Measurements from ENCODE around the gene DNLZ.

The DNLZ gene

DNA sequence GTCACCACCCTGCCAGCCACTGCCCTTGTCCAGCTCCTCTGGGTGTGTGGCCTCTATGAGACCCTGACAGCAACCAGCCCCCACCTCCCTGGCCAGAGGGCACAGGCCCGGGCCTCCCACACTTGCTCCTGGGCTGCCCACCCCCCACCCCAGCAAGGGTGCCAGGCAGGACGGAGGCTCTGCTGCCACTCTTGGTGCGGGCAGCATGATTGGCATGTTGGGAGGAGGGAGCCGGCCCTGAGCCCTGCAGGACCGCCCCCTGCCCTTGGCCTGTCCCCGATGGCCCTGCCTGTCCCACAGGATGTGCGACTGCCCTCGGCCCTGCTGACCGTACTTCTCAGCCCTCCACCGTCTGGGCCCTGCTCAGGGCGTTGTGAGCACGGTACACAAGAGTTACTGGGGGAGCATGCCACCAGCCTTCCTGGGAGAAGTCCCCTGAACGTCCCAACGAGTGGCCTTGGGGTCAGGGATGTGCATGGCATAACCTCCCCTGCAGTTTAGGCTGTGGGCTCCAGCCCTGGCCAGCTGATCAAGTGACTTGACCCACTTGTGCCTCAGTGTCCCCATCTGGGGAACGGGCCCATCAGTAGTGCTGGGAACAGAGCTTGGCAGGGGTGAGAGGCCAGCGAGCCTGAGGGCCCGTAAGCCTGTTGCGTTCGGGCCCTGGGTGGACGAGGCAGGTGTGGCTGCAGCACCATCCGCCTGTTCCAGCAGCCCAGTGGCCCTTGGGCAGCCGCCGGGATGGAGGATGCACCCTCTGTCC is 20.2 kb downstream of the DNLZ start:
- DNase-seq (ENCODE audit: low read depth), result no peak

DNA sequence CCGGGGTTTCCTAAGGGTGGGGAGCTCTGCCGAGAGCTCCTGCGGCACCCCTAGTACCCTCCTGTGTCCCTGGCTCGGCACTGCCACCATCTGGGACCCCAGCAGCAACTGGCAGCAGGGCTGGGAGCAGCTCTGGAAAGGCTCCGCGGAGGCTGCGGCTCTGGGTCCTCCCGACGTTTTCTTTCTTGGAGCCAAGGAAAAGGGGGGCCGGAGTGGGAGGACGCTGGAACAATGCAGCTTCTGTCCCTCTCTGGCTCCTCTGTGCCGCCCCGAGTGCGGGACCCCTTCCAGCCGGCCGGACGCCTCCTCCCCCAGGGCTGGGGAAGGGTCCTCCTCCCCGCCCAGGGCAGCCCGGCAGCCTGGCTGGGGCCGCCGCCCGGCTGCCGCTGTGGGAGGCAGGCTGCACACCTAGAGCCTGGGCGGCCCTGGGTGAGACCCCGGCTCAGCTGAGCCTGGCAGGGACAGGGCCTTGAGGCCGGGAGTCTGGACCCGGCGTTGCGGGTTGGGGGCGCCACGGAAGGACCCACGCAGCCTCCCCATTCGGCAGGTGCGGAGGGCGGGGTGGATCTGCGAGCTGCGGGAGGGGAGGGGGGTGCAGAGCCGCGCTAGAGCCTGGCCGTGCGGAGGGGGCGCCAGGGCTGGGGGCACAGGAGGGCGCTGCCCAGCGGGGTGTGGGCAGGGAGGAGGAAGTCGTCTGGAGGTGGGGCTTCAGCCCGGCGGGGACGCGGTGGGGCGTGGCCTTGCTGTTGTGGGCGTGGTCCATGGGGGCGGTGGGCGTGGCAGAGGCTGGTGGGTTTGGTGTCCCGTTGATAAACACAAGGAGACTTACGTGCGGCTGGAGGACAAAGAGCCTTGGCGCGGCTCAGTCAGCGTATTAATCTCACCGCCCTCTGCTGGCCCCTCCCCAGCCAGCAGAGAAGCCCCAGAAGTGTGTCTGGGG is 21.1 kb downstream of the DNLZ start:
- DNase-seq (ENCODE audit: low read depth), result peak; percentile 45

DNA sequence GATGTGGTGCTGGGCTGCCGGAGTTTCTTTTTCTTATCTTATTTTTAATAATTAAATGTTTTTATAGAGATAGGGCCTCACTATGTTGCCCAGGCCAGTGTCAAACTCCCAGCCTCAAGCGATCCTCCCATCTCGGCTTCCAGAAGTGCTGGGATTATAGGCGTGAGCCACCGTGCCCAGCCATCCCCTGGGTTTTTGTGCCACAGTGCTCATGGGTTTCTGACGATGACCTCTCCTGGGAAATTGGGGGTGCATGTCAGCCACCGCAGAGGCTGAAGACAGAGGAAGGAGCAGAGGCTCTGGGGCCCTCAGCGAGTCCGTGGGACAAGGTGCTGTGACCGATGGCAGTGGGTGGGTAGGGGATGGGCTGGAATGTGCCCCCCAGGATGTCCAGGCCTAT is 21.8 kb downstream of the DNLZ start:
- DNase-seq (ENCODE audit: low read depth), result no peak

DNA sequence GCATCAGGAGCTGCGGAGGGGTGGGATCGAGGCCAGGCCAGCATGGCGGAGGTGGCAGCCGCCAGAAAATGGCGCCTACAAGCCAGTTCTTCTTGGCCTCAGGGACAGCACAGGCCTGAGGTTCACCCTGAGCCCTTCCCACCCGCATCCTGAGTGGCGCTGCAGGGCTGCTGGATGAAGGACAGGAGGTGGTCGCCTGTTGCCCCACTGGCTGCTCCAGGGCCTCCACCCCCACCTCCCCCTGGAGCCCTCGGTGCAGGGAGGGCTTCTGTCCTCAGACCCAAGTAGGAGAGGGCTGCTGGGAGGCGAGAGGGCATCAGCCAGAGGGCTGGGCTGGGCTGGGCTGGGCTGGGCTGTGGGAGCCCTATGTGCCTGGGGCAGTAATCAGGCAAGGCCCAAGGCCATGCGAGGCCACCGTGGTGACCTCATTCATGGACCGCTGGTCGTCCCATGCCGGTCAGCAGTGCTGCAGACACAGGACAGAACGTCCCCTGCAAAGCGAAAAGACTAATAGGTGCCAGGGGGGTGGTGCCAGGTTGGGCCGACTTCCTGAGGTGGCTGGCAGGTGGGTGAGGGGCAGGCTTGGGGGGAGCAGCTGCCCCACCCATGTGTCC is 22.4 kb downstream of the DNLZ start:
- DNase-seq (ENCODE audit: low read depth), result no peak

DNA sequence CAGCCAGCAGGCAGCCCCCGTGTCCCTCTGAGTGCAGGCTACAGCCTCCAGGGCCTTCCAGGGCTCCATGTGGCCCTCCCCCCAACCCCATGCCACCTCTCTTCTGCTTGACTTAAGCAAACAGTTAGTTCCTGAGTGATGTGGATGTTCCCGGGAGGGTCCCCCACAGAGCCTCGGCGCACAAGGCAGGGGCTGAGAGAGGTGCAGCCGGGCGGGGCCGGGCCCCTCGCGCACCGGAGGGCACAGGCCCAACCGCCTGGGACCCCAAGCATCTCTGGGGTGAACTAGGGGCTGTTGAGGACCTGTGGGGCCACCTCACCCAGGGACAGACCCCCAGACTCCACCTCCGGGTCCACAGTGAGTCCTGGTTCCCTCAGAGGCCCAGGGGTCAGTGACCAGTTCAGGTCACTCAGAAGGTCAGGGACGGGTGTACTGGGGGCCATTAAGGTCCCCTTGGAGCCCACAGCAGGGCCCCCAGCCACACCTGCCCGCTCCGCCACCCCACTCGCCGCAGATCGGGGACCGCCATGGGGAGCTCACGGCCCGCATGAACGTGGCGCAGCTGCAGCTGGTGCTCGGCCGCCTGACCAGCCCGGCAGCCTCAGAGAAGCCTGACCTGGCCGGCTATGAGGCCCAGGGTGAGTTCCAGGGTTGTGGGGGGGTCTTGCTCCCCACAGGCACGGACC is 23.0 kb downstream of the DNLZ start:
- no peak for DNase-seq (ENCODE audit: low read depth)

DNA sequence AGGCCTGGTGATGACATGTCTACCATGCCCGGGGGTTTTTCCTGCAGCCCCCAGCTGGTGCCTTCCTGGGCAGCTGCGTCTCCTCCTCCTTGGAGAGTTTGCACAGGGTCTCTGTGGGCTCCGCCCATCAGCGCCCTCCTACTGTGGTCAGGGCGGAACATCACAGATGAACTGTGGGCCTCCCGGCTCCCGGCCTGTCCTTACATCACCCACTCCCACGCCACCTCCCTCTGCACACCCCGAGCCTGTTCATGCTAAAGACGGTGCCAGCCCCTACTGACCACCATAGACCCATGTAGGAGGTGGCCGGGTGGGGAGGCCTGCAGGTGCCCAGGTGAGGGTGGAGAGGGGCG is 23.6 kb downstream of the DNLZ start:
- DNase-seq (ENCODE audit: low read depth), result no peak

DNA sequence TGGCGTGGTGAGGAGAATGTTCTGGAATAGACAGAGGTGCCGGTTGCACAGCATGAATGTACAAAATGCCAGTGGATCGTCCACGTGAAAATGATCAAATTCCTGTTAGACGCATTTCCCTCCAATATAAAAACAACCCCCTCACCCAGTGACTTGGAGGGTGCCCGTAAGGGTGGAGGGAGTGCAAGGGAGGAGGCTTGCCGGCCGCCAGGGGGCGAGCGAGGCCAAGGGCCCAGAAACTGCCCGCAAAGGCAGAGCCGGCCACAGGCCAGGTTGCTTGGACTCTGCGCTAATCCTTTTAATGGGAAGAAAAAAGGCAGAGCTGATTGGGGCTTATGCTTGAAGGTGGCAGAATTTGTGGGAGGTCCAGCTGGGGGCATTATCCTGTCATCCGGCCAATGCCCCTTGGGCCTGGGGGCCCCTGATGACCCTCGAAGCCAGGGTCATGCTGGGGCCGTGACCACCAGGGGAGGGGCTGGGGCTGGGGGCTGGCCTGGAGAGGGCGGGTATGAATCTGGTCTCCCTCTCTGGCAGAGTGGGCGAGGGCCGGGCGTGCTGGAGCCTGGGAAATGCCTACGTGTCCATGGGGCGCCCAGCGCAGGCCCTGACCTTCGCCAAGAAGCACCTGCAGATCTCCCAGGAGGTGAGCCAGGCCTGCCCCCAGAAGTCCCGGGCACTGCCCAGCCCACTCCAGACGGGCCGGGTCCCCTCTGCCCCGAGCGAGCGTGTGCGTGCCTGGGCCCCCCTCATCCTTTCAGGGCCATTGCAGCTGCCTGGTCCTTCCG is 24.2 kb downstream of the DNLZ start:
- no peak for DNase-seq (ENCODE audit: low read depth)

DNA sequence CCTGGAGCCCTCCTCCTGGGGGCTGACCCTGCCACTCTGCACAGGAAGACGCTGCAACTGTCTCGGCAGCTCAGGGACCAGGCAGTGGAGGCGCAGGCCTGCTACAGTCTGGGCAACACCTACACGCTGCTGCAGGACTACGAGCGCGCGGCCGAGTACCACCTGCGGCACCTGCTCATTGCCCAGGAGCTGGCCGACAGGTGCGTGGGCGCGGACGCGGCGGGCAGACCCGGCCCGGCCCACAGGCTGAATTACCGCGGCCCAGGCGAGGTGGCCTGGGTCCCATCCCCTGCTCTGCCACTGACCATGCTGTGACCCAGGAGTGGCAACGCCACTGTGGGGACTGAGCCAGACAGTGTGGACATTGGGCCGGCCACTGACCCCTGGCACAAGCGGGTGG is 25.0 kb downstream of the DNLZ start:
- no peak for DNase-seq (ENCODE audit: low read depth)

DNA sequence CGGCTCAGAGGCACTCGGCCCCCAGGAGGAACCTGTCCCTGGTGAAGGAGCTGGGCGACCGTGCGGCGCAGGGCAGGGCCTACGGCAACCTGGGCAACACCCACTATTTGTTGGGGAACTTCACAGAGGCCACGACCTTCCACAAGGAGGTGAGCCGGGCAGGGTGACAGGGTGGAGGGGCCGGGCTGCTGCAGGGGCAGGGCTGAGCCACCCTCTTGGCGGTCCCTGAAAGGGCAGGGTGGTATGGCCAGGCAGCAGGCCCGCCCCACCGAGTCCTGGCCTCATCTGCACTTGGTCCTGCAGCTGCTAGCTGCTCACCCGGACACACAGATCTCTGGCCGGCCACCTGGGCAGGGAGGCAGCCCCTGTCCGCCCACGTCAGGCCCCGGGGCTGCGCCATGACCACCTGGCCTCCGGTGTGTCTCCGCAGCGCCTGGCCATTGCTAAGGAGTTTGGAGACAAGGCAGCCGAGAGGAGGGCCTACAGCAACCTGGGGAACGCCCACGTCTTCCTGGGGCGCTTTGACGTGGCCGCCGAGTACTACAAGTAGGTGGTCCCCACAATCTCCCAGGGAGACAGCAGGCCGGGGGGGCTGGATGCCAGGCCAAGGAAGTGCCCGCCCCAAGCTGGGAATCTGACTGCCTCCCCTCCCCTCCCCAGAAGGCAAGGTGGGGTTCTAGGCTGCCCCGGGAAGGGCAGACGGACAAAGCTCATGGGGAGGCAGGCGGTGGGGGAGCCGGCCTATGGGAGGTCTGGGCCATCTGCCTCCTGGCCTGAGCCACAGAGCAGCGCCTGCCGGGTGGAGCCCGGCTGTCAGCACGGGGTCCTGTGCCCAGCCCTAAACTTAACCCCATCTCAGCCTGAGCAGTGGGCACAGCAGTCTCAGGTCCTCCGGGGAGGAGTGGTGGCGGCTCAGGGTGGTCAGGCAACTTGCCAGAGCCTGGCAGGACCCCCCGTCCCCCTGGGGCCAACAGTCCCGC is 25.8 kb downstream of the DNLZ start:
- no peak for DNase-seq (ENCODE audit: low read depth)

DNA sequence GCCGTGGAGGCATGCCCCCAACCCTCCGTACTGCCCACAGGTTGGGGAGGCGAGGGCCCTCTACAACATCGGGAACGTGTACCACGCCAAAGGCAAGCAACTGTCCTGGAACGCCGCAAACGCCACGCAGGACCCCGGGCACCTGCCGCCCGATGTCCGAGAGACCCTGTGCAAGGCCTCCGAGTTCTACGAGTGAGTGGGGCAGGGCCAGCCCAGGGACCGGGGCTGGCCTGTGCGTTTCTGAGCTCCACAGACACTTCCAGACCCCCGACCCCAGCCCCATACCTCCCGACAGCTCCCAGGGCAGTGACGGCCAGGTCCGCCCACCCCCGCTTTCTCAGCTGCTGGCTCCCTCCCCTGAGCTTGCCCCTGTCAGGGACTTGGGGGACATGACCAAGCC is 26.7 kb downstream of the DNLZ start:
- DNase-seq (ENCODE audit: low read depth), result no peak

DNA sequence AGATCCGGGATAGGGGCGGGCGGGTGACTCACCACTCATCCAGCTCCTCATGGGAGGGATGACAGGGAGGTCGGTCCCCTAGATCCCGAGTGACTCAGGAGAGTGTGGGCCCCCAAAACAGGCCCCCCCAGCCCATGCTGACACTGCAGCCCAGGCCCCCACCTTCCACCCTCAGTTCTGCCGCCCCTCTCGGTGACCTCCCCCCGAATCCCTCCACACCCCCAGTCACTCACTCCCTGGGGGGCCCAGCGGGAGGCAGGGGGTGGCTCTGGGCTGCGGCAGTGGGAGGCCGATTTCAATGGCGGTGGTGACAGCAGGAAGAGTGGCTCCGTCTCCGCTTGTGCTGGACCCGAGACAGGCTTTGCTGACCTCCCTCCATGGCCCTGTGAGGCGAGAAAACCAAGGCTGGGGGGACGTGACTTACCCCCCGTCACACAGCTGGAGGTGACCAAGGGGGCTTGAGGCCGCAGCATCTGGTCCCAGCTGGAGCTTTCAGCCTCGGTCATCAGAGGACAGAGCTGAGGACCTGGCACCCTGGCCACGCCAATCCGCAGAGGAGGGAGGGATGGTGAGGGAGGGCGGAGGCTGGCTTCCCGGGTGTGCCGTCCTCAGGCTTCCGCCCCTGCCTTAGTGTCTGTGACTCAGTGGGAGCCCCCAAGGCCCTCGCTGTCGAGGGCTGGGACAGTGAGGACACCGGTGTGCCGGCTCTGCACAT is 27.2 kb downstream of the DNLZ start:
- DNase-seq (ENCODE audit: low read depth), result no peak

DNA sequence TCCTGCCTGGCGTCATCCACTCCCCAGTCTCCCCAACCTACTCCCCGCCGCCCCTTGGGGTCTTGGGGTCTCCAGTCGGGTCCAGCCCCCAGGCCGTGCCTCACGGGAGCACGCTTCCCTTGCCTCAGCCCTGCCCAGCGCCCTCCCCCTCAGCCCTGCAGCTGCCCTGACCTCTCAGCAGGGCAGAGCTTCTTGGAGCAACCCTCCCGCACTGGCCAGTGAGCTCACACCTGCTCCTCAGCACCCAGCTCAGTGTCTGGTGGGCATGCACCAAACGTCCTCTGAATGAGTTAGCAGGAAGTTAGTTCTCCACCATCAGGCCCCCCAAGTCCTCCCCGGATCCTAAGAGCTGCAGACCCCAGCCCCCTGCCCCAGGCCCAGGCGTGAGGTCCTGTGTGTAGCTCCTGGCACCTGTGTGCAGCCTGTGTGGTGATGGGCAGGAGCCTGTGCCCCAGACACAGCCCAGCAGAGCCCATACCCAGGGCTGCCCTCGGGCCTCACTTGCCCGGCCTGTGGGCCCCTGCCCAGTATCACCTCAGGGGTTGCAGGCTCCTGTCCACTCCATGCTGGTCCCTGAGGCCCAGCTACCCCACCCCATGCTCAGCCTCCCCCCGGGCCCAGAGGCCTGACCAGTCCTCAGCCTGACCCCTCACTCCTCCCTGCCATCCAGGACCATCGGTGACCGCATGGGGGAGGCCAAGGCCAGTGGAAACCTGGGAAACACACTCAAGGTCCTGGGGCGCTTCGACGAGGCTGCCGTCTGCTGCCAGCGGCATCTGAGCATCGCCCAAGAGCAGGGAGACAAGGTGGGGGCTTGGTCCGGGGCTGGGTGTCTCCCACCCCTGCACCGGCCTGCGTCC is 28.0 kb downstream of the DNLZ start:
- DNase-seq (ENCODE audit: low read depth), result no peak

DNA sequence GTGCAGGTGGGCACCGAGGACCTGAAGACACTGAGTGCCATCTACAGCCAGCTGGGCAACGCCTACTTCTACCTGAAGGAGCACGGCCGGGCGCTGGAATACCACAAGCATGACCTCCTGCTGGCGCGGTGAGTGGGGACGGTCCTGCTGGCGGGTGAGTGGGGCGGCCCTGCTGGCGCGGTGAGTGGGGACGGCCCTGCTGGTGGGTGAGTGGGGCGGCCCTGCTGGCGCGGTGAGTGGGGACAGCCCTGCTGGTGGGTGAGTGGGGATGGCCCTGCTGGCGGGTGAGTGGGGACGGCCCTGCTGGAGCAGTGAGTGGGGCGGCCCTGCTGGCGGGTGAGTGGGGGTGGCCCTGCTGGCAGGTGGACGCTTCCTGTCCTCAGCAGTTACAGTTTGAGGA is 29.0 kb downstream of the DNLZ start:
- DNase-seq (ENCODE audit: low read depth), result no peak

DNA sequence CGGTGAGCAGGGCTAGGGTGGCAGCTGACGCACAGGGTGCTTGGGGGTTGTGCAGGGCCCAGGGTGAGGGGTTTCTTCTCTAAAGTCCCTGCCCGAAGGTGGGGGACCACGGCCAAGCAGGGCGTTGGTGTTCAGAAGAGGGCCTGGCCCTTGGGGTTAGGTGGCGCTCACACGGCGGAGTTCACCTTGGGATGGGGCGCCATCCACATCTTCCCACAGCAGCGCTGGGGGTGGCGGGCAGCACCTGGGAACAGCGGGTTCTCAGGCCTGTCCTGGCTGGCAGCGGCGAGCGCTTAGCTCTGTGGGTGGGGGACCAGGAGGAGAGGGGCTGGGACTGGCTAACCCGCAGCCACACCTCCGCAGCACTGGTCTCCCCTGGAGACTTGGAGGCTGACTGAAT is 30.1 kb downstream of the DNLZ start:
- DNase-seq (ENCODE audit: low read depth), result no peak

DNA sequence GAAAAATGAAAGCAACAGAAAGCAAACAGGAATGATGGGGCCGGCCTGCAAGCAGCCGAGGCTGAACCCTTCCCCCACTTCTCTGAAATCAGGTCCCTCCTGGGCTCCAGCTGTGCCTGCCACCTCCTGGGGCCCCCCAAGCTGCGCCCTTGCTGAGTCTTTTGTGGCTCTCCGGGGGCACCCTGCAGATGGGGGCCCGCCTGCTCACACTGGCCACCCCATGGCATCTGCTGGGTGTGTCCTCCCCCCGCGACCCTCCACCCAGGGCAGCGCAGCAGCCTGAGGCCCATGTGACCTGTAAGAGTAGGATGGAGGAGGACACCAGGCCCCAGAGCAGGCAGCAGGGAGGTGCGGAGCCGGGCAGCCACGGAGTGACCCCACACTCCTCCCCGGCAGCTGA is 30.5 kb downstream of the DNLZ start:
- no peak for DNase-seq (ENCODE audit: low read depth)

DNA sequence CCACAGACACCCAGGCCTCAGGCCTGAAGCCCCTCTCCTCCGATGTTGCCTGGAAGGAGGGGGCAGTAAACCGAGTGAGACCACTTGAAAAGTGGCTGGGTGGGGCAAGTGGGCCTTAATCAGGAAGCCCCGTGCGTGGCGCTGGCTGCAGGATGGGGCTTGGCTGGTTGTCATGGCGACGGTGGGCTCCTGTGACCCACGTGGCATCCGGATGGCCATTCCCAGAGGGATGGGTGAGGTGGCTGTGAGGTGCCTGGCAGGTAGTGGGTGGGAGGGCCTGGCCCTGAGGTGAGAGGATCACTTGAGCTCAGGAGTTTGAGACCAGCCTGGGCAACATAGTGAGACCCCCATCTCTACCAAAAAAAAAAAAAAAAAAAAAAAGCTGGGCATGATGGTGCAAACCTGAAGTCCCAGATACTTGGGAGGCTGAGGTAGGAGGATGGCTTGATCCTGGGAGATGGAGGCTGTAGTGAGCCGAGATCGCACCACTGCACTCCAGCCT is 31.0 kb downstream of the DNLZ start:
- no peak for DNase-seq (ENCODE audit: low read depth)

DNA sequence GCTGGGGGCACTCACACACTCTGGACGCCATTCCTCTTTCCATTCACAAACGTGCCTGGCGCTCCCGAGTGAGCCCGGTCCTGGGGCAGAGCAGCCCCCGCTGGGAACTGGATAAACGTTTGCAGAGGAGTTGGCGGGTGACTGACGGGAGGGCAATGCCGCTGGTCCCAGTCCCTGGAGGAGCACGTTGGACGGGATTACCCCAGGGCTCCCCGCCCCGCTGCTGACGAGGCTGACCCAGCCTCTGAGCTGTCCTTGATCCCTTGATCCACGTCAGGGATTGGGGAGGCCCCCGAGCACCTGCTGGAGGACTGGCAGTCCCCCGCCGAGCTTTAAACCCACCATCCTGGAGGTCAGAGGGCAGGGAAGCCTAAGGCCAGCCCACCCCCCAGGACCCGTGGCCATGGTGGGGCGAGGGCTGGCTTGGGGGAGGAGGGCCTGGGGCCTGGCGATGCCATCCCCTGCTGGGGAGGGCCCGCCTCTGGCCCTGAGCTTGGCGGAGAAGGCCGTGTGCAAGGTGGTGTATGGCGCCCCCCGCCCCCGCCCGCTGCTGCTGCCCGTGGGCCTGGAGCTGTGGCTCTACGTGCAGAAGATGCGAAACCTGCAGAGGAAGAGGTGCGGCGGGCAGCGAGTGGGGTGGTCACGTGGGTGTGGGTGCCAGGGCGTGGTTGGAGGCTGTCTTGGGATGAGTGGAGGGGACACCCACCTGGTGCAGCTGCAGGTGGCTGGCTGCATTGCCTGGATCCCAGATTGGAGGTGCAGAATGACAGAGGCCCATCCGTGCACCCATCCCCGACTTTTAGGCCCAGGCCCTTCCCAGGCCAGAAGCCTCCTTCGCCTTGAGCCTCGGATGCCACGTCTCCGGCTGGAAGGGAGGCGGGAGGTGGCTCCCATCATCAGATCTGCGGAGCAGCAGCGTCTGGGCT is 31.7 kb downstream of the DNLZ start:
- DNase-seq (ENCODE audit: low read depth), result no peak
